Adrenal gland (tissue), 5 donors: Measurements from ENCODE around the gene PSMG4.

Source experiments
- POLR2A ChIP-seq, 2 donors: fragments of 450-650 bp; IDR thresholded peaks; one replicate each; pipeline ENCODE4 v1.6.1; 2017; ENCODE audit warnings: antibody characterized with exemption in 2 of 2, mild to moderate bottlenecking in 2 of 2, moderate library complexity in 1 of 2
- TF ChIP-seq, protein P1 (sequence below), 6 experiments: fragments of 450-650 bp in 4 of 6; fragments of 200-600 bp in 2 of 6; sonication (generic) in 1 of 6; IDR thresholded peaks; 1 replicate in 5 of 6; 2 replicates in 1 of 6; pipeline versions ENCODE4 v1.5.1 to v1.8.0; 2016 to 2021; ENCODE audit warnings: antibody characterized with exemption in 6 of 6, mild to moderate bottlenecking in 2 of 6, moderate library complexity in 1 of 6
- donor health status: DM: no; HTN: no; CAD: no.

- TF ChIP-seq, protein P1, sequence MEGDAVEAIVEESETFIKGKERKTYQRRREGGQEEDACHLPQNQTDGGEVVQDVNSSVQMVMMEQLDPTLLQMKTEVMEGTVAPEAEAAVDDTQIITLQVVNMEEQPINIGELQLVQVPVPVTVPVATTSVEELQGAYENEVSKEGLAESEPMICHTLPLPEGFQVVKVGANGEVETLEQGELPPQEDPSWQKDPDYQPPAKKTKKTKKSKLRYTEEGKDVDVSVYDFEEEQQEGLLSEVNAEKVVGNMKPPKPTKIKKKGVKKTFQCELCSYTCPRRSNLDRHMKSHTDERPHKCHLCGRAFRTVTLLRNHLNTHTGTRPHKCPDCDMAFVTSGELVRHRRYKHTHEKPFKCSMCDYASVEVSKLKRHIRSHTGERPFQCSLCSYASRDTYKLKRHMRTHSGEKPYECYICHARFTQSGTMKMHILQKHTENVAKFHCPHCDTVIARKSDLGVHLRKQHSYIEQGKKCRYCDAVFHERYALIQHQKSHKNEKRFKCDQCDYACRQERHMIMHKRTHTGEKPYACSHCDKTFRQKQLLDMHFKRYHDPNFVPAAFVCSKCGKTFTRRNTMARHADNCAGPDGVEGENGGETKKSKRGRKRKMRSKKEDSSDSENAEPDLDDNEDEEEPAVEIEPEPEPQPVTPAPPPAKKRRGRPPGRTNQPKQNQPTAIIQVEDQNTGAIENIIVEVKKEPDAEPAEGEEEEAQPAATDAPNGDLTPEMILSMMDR (IDR thresholded peaks at IDR 0.05), result no peak
- no peak for TF ChIP-seq POLR2A (IDR thresholded peaks at IDR 0.05)
Observed at GRCh38 chr6:3284436-3284876, 25.7 kb downstream of the PSMG4 start.
